Lower leg skin (tissue), 4 donors: Measurements from ENCODE around the gene PLAC8L1. TPM values are rescaled to one million over a fixed set of nuclear protein-coding genes. Genes with fewer than 3 reads are reported as not detected.

Experiments used
- DNase-seq, 2 donors: peaks; one replicate each; pipeline ENCODE4 v3.0.0-alpha.2; 2019; ENCODE audit warnings: low spot score in 2 of 2
- H3K4me3 ChIP-seq: fragments of 200-600 bp; sonication (generic); 2 replicates; pipeline ENCODE4 v1.5.1; 2017; ENCODE audit warnings: mild to moderate bottlenecking, low read depth; ENCODE audit not compliant: poor library complexity, severe bottlenecking
- CTCF ChIP-seq, 3 donors: fragments of 450-650 bp; IDR thresholded peaks; one replicate each; pipeline ENCODE4 v1.5.1; 2016; ENCODE audit warnings: antibody characterized with exemption in 3 of 3, mild to moderate bottlenecking in 3 of 3, moderate library complexity in 2 of 3
- POLR2A ChIP-seq, 2 donors: fragments of 450-650 bp; IDR thresholded peaks; one replicate each; pipeline ENCODE4 v1.6.1; 2016 to 2017; ENCODE audit warnings: antibody characterized with exemption in 2 of 2, mild to moderate bottlenecking in 1 of 2, moderate library complexity in 1 of 2
- WGBS, 2 donors: methylation state at CpG; one replicate each; pipeline ENCODE4 v1.1.5; 2018; 5-methylcytosine and 5-hydroxymethylcytosine counted together
- intact Hi-C: fragments of 100-400 bp; cut with DNase I; formaldehyde crosslinking; loops from one replicate; pipeline ENCODE4 v1.15.0; 2023; ENCODE audit warnings: low total_unique reads
- total RNA-seq, 4 donors: library from RNA; depleted of rRNA; stranded (reverse); fragments of >200 nt; gene quantifications; one replicate each; pipeline ENCODE4 v1.1.0, GENCODE V29; 2016

The PLAC8L1 gene
- total RNA-seq, 4 donors from 2014 or later = not detected

GRCh38 chr5:146088098-146088497 is 17.3 kb downstream of the PLAC8L1 start:
- H3K4me3 ChIP-seq = no peak overlapping the region
- 94 to 98% methylated on average over 3 of the region's 3 CpGs for WGBS, 2 donors
- no peak for DNase-seq
- intact Hi-C loops = no loop called here
- TF ChIP-seq CTCF (IDR thresholded peaks at IDR 0.05) (no peak), POLR2A (IDR thresholded peaks at IDR 0.05) (no peak)

GRCh38 chr5:146084376-146084775 is 21.0 kb downstream of the PLAC8L1 start:
- no peak for DNase-seq
- TF ChIP-seq CTCF (IDR thresholded peaks at IDR 0.05) (no peak), POLR2A (IDR thresholded peaks at IDR 0.05) (no peak)
- no peak overlapping the region for H3K4me3 ChIP-seq
- intact Hi-C loops = no loop called here
- 83 to 93% methylated on average over 4 of the region's 4 CpGs for WGBS, 2 donors

- TF ChIP-seq POLR2A (IDR thresholded peaks at IDR 0.05) (no peak), CTCF (IDR thresholded peaks at IDR 0.05) (no peak)
- 90 to 94% methylated on average over 3 of the region's 3 CpGs for WGBS, 2 donors
- no peak overlapping the region for H3K4me3 ChIP-seq
- no peak for DNase-seq
- intact Hi-C loops = no loop called here
Measured at GRCh38 chr5:146082798-146083197, 22.6 kb downstream of the PLAC8L1 start.

DNA sequence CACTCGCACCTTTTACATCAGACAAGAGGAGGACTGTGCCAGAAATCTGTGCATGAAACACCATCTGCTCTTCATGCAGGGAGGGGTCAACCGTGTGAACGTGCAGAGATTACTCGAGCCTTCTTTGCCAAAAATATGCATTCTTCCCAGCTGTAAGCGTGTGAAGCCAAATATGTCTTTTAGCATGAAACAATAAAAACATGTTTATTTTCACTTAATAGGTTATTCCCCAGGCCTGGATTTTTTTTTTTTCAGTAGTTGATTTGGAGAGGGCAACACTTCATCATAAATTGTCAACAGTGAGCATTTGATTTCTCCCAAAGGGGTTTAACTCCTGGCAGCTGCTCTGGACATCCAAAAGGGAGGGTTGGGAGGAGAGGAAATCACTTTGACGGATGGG is 23.8 kb downstream of the PLAC8L1 start:
- H3K4me3 ChIP-seq = no peak overlapping the region
- 38 to 39% methylated on average over 6 of the region's 6 CpGs for WGBS, 2 donors
- no peak for TF ChIP-seq POLR2A (IDR thresholded peaks at IDR 0.05)
- TF ChIP-seq CTCF (IDR thresholded peaks at IDR 0.05) = no peak
- intact Hi-C loops = no loop called here
- no peak for DNase-seq

DNA sequence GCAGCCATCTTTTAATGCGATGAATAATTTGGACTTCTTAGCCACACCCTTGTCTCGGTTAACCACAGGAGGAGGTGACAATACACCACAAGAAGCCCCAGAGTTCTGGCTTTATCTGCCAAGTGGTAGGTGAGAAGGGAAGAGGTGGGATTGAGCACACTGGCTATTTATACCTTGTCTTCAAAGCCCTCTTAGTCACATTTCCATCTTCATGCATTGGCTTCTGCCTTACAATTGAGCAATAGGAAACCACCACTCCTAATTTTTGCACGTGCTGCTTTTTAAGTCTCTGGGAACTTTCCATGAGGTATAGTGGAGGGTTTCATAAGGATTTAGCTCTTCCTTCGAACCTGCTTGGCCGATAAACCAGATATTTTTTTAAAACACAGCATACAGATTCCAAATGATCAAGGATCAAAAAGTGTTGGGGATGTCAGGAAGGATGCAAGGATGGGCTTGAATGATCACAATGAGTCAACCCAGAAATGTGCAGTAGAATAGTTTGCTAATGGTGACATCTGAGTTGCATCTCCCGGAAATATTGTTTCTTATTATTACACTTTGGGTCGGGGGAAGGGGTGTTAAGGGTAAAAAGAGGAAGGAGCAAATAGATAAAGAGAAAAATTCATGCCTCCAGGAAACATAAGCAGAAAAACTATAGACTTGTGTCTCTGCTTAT is 25.5 kb downstream of the PLAC8L1 start:
- no peak for DNase-seq
- no peak overlapping the region for H3K4me3 ChIP-seq
- TF ChIP-seq CTCF (IDR thresholded peaks at IDR 0.05) (no peak), POLR2A (IDR thresholded peaks at IDR 0.05) (no peak)
- intact Hi-C loops = no loop called here
- 48 to 55% methylated on average over 7 of the region's 7 CpGs for WGBS, 2 donors

DNA sequence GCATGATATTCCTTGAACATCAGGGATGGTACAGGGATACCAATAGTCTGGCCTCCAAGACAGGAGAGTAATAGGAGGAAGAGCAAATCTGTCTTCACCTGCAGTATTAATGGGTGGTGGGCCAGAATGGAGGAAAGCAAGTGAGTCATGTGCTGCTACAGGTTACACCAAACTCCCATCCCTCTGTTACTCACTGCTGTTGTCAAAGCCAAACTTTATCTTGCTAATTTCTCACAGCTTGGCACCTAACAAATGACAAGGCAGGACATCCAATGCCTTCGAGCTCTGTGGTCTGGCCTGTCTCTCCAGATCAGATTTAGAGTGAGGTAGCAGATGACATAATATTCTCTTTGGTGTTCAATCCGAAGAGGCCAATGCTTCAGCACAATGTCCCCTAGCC is 26.8 kb downstream of the PLAC8L1 start:
- intact Hi-C loops = no loop called here
- no peak overlapping the region for H3K4me3 ChIP-seq
- TF ChIP-seq POLR2A (IDR thresholded peaks at IDR 0.05) = no peak
- no peak for TF ChIP-seq CTCF (IDR thresholded peaks at IDR 0.05)
- 63 to 65% methylated on average over 2 of the region's 2 CpGs for WGBS, 2 donors
- DNase-seq = no peak
